ENCODE data around the gene EXOSC1.

DNA sequence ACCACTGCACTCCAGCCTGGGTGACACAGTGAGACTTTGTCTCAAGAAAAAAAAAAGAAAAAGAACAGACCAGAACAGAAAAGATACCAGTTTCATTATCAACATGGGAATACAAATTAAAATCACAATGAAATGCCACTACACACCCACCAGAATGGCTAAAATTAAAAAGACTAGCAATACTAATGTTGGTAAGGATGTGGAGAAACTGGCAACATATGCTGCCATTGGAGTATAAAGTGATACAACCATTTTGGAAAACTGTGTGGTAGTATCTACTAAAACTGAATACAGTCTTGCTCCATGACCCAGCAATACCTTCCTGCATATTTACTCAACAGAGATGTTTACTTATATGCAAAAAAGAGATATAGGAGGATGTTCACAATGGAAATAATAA lies 41.8 kb downstream of the EXOSC1 start:
- TF ChIP-seq, protein P1, sequence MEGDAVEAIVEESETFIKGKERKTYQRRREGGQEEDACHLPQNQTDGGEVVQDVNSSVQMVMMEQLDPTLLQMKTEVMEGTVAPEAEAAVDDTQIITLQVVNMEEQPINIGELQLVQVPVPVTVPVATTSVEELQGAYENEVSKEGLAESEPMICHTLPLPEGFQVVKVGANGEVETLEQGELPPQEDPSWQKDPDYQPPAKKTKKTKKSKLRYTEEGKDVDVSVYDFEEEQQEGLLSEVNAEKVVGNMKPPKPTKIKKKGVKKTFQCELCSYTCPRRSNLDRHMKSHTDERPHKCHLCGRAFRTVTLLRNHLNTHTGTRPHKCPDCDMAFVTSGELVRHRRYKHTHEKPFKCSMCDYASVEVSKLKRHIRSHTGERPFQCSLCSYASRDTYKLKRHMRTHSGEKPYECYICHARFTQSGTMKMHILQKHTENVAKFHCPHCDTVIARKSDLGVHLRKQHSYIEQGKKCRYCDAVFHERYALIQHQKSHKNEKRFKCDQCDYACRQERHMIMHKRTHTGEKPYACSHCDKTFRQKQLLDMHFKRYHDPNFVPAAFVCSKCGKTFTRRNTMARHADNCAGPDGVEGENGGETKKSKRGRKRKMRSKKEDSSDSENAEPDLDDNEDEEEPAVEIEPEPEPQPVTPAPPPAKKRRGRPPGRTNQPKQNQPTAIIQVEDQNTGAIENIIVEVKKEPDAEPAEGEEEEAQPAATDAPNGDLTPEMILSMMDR (conservative IDR thresholded peaks at IDR 0.05; ENCODE audit: low read depth, low read length): no peak
- no peak for TF ChIP-seq EZH2 (IDR thresholded peaks at IDR 0.05; ENCODE audit: borderline replicate concordance, low read depth, low read length, poor library complexity, severe bottlenecking)

Data from A673 (cell line).